Activated CD4-positive, CD25-positive, alpha-beta regulatory T cell treated with anti-CD3 and anti-CD28 coated beads, Interleukin-2, amount 50 U/mL, for 16 hours (primary cell): ENCODE results near the gene RNF34.
"Not testable (repeated sequence)": the region's sequence is repeated elsewhere in the genome, so short reads cannot be mapped to it uniquely, and the experiment has no call there.

Experiments
- DNase-seq: peaks from one replicate; pipeline ENCODE4 v3.0.0-alpha.2; 2020; ENCODE audit warnings: low read depth, low spot score

Gene RNF34

GRCh38 chr12:121399391-121400331, at the start of gene RNF34:
Gene RNF34, plus strand, starts transcription at chr12:121400118. Its CDS starts 95 bp downstream, at chr12:121400213.
- peak; percentile 93 for DNase-seq

- peak; percentile 83 for DNase-seq
Observed at GRCh38 chr12:121351820-121352681, 47.9 kb upstream of the RNF34 start, which contains the start of gene ANAPC5. Gene ANAPC5, minus strand, starts transcription at chr12:121352411. Its CDS starts 71 bp downstream, at chr12:121352340.

GRCh38 chr12:121352682-121353018, 47.3 kb upstream of the RNF34 start:
- DNase-seq, result no peak

GRCh38 chr12:121355818-121356217, 44.1 kb upstream of the RNF34 start:
- DNase-seq, result no peak

- no peak for DNase-seq
Observed at GRCh38 chr12:121356657-121357056, 43.3 kb upstream of the RNF34 start.

- no peak for DNase-seq
Observed at GRCh38 chr12:121357331-121357730, 42.6 kb upstream of the RNF34 start.

- no peak for DNase-seq
Observed at GRCh38 chr12:121358073-121358472, 41.8 kb upstream of the RNF34 start.

- no peak for DNase-seq
Observed at GRCh38 chr12:121364683-121365121, 35.2 kb upstream of the RNF34 start.

GRCh38 chr12:121365416-121366062, 34.4 kb upstream of the RNF34 start:
- no peak for DNase-seq

GRCh38 chr12:121366063-121366459, 33.9 kb upstream of the RNF34 start:
- DNase-seq, result no peak

GRCh38 chr12:121371404-121371803, 28.5 kb upstream of the RNF34 start:
- no peak for DNase-seq

GRCh38 chr12:121373755-121374154, 26.2 kb upstream of the RNF34 start:
- DNase-seq, result no peak

GRCh38 chr12:121374336-121374735, 25.6 kb upstream of the RNF34 start:
- not testable (repeated sequence) for DNase-seq

- not testable (repeated sequence) for DNase-seq
Observed at GRCh38 chr12:121374945-121375584, 24.9 kb upstream of the RNF34 start.

GRCh38 chr12:121376754-121377697, 22.9 kb upstream of the RNF34 start:
- no peak for DNase-seq

- no peak for DNase-seq
Observed at GRCh38 chr12:121378736-121379135, 21.2 kb upstream of the RNF34 start.

- no peak for DNase-seq
Observed at GRCh38 chr12:121379945-121380344, 20.0 kb upstream of the RNF34 start.

GRCh38 chr12:121383601-121384021, 16.3 kb upstream of the RNF34 start:
- DNase-seq, result no peak

- DNase-seq, result not testable (repeated sequence)
Observed at GRCh38 chr12:121384891-121385290, 15.0 kb upstream of the RNF34 start.

- no peak for DNase-seq
Observed at GRCh38 chr12:121388421-121388981, 11.4 kb upstream of the RNF34 start.
